Hematopoietic multipotent progenitor cell treated with erythropoietin and hydrocortisone succinate and interleukin-3 and kit ligand, for 8 days (in vitro differentiated cells): Measurements from ENCODE around the gene PKDREJ.
A peak's percentile ranks its signal among the peaks of the same experiment; 100 is the strongest.

ENCODE experiments used
- DNase-seq: peaks from one replicate; pipeline ENCODE4 v3.0.0-alpha.2; 2015

PKDREJ gene

GRCh38 chr22:46237453-46238124 lies 25.6 kb downstream of the PKDREJ start:
- DNase-seq: no peak

- peak; percentile 95 for DNase-seq
Measured at GRCh38 chr22:46234969-46235368, 28.2 kb downstream of the PKDREJ start.

GRCh38 chr22:46233231-46233630 lies 29.9 kb downstream of the PKDREJ start:
- peak; percentile 80 for DNase-seq

DNA sequence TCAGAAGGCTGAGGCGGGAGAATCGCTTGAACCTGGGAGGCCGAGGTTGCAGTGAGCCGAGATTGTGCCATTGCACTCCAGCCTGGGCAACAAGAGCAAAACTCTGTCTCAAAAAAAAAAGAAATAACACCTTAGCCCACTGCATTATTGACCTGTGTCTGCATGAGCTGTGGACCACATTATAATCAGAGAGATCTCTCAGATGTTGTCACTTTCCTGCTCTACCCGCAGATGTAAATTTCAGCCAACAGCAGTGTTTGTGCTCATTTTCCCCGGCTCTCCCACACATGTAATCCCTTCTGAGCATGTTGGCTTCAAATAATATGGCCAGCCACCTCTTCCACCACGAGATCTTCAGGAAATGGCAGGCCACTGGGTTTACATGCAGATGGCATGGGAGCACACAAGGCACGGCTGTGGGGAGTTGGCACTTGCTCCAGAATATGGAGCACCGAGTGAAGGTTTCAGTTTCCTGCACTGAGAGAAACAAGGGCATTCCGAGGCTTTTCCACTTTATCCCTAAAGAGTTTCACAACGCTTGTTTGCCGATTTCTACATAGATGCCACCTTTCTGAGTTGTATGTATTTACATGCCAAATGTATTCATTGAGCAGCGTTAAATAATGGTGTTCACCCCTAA lies 32.8 kb downstream of the PKDREJ start:
- DNase-seq: no peak

DNA sequence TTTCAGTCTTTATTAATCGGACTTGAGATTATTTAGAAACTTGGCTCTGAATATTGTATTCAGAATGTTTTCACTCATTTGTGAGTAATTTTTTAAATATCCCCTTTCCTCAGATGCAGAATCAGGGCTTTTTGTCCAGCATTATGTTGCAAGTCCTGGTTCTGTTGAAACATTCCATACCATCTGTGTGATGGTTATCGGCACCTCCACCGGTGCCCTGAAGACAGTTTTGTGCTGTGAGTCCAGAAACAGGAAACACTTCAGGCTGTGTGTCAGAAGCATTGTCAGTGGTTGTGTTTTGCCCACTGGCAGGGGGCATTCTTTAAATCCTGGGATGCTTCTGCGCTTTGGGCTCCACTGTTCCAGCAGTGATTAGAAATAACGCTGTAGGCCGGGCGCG lies 33.4 kb downstream of the PKDREJ start:
- no peak for DNase-seq

- DNase-seq: no peak
Measured at GRCh38 chr22:46226577-46226976, 36.6 kb downstream of the PKDREJ start.

GRCh38 chr22:46225631-46226030 lies 37.5 kb downstream of the PKDREJ start:
- DNase-seq: no peak

DNA sequence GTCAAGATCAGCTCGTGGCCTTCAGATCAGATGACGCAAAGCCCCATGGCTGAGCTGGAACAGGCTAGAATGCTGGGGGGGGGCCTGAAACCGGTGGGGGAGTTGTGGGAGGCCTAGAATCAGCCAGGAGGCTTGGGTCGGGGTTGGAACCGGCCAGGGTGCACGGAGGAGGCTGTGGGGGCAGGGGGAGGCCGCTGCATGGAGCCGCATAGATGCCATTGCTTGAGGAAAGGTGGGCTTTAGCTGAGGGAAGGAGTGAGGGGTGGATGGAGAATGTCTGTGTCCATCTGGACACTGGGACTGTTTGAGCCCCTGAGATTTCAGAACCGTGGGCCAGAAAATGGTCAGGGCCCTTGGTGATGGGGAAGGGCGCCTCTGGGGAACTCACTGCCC lies 38.2 kb downstream of the PKDREJ start:
- DNase-seq: no peak

DNA sequence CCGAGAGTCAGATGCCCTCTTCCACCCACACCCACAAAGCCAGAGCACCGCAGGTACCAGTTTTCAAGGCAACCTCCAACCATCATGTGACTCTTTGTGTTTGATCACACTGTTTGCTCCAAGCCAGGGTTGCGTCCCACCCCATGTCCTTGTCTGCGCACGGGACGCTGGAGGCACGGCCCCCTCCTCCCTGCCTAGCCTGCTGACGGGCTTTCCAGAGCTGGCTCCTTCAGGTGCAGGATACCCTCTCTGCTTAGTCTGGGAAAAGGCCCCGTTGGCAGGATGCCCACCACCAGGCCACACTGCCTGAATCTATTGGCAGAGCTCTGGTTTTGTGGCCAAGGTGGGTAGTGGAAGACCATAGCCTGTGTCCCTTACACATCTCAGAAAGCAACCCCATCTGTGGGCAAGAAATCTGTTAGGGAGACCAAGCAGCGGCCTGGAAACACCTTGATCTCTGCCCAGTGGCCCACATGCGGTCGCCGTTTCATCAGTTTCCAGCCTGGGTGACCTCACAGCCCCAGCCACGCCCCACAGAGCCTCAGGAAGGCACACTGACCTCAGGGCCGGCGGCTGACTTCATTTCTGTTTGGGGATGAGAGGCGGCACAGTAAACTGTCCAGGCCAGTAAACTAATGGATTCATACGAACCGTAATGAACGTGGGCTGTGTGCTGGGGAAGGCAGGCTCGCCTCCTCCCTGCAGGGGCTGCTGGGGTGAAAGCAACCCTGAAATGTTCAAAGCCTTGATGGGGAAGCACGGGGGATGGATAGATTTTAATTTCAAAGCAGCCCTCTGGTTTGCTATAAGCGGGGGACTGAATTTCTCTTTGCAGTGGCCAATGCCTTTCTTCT lies 38.9 kb downstream of the PKDREJ start:
- no peak for DNase-seq

DNA sequence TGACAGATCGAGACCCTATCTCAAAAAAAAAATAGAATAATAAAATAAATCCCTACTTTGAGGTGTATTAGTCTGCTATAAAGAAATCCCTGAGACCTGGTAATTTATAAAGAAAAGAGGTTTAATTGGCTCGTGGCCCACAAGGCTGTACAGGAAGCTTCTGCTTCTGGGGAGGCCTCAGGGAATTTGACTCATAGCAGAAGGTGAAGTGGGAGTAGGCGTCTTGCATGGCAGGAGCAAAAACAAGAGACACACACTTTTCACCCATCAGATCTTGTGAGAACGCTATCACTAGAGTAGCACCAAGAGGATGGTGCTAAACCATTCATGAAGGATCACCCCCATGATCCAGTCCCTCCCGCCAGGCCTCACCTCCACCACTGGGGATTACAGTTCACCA lies 42.2 kb downstream of the PKDREJ start:
- no peak for DNase-seq

- DNase-seq: no peak
Measured at GRCh38 chr22:46219636-46220035, 43.5 kb downstream of the PKDREJ start.

DNA sequence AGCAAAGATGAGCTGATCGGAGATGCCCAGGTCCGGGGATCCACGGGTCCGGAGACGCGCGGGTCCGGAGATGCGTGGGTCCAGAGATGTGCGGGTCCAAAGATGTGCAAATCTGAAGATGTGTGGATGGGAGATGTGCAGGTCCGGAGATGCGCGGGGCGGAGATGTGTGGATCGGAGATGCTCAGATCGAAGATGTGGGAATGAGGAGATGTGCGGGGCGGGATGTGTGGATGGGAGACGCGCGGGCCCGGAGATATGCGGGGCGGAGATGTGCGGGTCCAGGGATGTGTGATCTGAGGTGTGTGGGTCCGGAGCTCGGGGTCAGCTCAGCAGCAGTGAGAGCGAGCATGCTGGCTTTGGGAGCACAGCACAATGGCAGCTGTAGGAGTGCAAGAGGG lies 48.5 kb downstream of the PKDREJ start:
- no peak for DNase-seq

- no peak for DNase-seq
Measured at GRCh38 chr22:46214149-46214548, 49.0 kb downstream of the PKDREJ start.

DNA sequence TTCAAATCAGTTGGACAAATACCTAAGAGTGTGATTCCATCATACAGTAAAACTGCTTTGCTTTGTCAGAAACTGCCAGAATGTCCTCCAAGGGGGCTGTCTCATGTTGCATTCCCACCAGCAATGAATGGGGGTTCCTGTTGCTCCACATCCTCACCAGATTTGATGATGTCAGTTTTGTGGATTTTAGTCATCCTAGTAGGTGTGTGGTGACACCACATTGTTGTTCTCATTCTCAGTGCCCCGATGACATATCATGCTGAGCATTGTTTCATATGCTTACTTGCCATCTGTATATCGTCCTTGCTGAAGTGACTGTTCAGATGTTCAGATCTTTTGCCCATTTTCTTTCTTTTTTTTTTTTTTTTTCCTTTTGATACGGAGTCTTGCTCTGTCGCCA lies 50.1 kb downstream of the PKDREJ start:
- DNase-seq: no peak

GRCh38 chr22:46212195-46212594 lies 50.9 kb downstream of the PKDREJ start:
- DNase-seq: no peak

GRCh38 chr22:46209262-46209661 lies 53.9 kb downstream of the PKDREJ start:
- no peak for DNase-seq
